ENCODE data around the gene DOK7.

DNA sequence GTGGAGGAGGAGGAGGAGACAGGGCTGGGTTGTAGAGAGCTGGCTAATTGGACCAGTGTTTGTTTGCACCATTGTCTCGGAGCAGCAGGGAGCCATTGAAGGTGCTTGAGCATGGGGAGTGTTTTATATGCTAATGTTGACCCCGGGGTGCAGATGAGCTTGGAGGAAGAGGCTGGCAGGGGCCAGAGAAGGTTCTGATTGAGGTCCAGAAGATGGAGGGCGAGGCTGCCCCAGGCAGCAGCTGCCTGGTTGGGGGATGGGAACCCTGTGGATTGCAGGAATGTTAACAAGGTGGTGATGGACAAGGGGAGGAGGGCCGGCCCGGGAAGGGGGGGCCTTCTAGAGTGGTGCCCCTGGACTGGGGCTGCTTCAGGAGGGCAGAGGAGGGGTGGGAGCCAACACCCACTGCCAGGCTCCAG, 18.0 kb downstream of the DOK7 start:
- TF ChIP-seq EZH2 (IDR thresholded peaks at IDR 0.05; ENCODE audit: borderline replicate concordance, low read depth, low read length, severe bottlenecking) (no peak), CTCF (IDR thresholded peaks at IDR 0.05; ENCODE audit: borderline replicate concordance, extremely low read depth, low read length, poor library complexity, severe bottlenecking) (no peak)
